ENCODE measurements around the gene PHKG2.
"Not testable (repeated sequence)": the region's sequence is repeated elsewhere in the genome, so short reads cannot be mapped to it uniquely, and the experiment has no call there.

The PHKG2 gene, protein sequence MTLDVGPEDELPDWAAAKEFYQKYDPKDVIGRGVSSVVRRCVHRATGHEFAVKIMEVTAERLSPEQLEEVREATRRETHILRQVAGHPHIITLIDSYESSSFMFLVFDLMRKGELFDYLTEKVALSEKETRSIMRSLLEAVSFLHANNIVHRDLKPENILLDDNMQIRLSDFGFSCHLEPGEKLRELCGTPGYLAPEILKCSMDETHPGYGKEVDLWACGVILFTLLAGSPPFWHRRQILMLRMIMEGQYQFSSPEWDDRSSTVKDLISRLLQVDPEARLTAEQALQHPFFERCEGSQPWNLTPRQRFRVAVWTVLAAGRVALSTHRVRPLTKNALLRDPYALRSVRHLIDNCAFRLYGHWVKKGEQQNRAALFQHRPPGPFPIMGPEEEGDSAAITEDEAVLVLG

DNA sequence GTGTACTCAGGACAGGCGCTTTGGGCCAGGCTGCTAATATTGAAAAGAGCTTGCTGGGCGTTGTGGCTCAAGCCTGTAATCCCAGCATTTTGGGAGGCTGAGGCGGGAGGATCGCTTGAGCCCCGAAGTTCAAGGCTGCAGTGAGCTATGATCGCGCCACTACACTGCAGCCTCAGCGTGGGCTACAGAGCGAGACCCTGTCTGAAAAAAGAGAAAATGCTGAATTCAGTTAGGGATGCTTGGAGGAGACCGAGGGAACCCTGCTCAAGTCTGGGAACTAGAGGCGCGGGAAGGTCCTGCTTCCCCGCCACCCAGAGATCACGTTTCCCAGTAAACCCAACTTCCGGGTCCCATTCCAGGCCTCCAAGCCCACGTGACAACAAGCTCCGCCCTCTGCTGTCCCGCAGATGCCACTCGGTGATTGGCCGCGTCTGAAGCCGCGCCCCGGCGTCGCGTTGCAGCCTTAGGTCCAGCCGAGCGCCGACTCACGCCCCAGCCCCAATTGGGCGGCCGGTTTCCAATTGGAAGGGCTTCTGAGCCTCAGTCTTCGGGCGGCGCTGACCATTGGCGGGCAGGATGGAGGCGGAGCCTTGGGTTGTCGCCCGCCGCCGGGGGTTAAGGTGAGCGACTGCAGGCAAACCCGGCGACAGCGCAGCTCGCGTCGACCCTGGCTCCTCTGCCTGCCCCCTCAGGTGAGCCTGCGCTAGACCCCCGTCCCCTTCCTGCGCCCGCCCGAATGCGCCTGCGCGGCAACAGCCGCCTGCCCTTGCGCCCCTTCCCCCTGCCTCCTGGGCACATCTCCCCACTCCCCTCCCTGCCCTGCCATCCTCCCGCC is at the start of gene PHKG2:
TSS of gene PHKG2 (plus strand) at position 627 of the 835 bp plus-strand sequence. CDS start 396 bp downstream, outside the sequence.
- TF ChIP-seq, protein P1, sequence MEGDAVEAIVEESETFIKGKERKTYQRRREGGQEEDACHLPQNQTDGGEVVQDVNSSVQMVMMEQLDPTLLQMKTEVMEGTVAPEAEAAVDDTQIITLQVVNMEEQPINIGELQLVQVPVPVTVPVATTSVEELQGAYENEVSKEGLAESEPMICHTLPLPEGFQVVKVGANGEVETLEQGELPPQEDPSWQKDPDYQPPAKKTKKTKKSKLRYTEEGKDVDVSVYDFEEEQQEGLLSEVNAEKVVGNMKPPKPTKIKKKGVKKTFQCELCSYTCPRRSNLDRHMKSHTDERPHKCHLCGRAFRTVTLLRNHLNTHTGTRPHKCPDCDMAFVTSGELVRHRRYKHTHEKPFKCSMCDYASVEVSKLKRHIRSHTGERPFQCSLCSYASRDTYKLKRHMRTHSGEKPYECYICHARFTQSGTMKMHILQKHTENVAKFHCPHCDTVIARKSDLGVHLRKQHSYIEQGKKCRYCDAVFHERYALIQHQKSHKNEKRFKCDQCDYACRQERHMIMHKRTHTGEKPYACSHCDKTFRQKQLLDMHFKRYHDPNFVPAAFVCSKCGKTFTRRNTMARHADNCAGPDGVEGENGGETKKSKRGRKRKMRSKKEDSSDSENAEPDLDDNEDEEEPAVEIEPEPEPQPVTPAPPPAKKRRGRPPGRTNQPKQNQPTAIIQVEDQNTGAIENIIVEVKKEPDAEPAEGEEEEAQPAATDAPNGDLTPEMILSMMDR (IDR thresholded peaks at IDR 0.05; ENCODE audit: extremely low read depth, missing control alignments), result no peak
- peak; percentile 98 for DNase-seq (ENCODE audit: low spot score)

DNA sequence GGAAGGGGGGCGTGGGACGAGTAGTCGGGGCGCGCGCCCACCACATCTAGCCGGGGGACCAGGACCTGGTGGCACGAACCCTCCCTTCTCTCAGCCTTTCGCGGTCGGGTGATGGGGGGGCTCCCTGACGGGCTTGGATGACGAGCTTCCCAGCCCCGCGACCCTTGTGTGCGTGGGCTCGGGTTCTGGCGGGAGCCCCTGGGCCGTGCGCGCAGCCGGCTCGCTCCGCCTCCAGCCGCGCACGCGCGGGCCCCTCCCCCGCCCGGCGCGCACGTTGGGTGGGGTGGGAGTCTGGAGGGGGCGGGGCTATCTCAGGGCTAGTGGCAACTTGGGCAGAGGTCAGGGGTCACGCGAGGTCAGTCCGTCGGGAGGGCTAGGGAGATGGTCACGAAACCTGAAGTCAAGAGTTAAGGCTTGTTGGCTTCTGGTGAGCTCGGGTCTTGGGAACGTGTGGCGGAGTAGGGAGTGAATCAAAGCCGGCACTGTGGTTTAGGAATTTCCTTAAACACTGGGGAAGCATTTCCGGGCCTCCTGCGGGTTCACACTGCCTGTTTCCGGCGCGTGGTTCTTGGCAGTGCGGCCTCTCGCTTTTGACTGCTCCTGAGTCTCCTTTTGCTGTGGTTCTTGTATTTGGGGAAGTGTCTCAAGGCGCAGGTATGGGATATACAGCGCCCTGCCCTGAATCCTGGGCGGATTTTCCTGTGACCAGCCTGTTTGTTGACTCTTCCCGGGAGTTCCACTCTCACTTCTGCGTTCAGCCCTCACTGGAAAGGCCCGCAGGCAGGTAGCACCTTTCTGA is 49.2 kb upstream of the PHKG2 start, which contains the start of gene SRCAP:
TSS of gene SRCAP (plus strand) at position 356 of the 799 bp plus-strand sequence. CDS start 1,654 bp downstream, outside the sequence.
- TF ChIP-seq, protein P1 (IDR thresholded peaks at IDR 0.05; ENCODE audit: extremely low read depth, missing control alignments), result no peak
- peak; percentile 95 for DNase-seq (ENCODE audit: low spot score)

DNA sequence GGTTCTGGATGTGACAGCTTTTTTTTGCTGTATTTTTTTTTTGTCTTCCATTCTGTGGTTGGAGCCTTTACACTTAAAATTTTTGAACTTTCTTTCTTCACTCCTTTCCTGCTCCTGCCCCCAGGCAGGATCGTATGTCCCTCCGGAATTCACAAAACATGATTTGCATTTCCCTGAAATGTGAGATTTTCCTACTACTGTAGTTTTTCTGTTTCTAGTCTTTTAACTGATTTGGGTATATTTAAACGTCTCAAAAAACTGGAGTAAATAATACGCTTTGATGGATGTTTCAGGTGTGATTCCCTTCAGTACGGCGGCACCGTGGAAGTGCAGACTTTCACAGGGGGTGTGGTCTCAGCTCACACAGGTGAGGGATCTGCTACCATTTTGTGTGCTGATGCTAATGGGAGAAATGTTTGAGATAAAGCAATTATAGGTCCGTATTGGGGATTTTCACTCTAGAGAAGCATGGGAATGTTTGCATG is 48.6 kb upstream of the PHKG2 start:
- DNase-seq (ENCODE audit: low spot score), result no peak
- TF ChIP-seq, protein P1 (IDR thresholded peaks at IDR 0.05; ENCODE audit: extremely low read depth, missing control alignments), result no peak

DNA sequence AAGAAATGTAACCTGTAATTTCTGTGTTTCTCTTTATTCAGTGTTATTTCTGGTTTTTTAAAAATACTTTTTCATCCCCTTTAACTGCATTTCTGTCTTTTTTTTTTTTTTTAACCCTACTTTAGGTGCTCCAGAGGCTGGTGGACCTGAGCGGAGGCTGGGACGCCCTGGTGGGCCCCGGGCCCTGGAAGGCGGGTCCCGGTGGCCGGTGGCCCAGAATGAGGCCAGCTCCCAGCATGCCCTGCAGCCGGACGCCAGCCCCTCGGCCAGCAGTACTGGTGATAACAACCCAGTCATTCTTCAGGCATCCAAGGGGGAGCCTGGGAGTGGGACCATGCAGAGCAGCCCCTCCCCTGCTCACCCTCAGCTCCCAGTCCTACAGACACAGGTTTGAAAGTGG is 47.7 kb upstream of the PHKG2 start:
- no peak for DNase-seq (ENCODE audit: low spot score)
- TF ChIP-seq, protein P1 (IDR thresholded peaks at IDR 0.05; ENCODE audit: extremely low read depth, missing control alignments), result no peak

DNA sequence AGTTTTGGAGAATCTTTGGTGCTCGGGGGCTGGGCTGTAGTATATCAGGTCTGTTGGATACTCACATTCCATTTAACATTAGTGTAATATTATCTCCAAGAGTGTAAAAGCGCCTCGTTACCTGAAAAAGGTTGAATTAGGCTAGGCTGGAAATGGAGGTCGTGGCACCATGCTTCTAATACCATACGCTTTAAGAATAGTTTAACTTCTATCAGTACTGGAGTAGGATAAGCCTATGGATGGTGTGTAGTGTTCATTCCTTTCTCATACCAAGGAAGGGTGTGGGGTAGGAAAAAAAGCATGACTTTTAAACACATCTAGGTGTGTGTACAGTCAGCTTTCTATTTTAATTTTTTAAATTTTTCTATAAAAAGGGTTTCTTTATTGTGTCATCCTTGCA is 47.3 kb upstream of the PHKG2 start:
- no peak for DNase-seq (ENCODE audit: low spot score)
- TF ChIP-seq, protein P1 (IDR thresholded peaks at IDR 0.05; ENCODE audit: extremely low read depth, missing control alignments), result no peak

DNA sequence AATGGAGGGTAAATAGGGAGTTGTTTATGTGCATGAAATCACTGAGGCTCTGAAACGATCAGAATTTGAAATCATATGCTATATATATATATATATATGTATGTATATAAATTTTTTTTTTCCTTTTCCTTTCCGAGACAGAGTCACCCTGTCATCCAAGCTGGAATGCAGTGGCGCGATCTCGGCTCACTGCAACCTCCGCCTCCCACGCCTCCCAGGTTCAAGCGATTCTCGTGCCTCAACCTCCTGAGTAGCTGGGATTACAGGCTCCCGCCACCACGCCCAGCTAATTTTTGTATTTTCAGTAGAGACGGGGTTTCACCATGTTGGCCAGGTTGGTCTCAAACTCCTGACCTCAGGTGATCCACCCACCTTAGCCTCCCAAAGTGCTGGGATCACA is 45.2 kb upstream of the PHKG2 start:
- DNase-seq (ENCODE audit: low spot score), result not testable (repeated sequence)

DNA sequence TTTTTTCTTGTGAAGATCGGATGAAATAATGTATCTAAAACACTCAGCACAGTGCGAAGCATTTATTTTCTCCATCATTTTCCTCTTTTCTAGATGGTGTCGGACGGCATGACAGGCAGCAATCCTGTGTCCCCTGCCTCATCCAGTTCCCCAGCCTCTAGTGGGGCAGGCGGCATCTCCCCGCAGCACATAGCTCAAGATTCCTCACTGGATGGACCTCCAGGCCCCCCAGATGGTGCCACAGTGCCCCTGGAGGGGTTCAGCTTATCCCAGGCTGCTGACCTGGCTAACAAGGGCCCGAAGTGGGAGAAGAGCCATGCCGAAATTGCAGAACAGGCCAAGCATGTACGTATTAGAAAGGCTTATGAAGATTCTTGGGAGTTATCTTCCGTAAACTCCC is 44.3 kb upstream of the PHKG2 start:
- TF ChIP-seq, protein P1 (IDR thresholded peaks at IDR 0.05; ENCODE audit: extremely low read depth, missing control alignments), result no peak

More for the DNA sequence above, 44.3 kb upstream of the PHKG2 start:
- no peak for DNase-seq (ENCODE audit: low spot score)

Measured in GM20000 (cell line).